Hindlimb muscle (tissue), 1 donor: ENCODE results near the gene PREP. TPM values are rescaled to one million over a fixed set of nuclear protein-coding genes. Genes with fewer than 3 reads are reported as not detected.
A peak's percentile ranks its signal among the peaks of the same experiment; 100 is the strongest.
"Not testable (repeated sequence)": the region's sequence is repeated elsewhere in the genome, so short reads cannot be mapped to it uniquely, and the experiment has no call there.

ENCODE experiments used
- DNase-seq: peaks from one replicate; pipeline ENCODE4 v3.0.0-alpha.2; 2013
- polyA plus RNA-seq: library from polyadenylated mRNA; unstranded; fragments of 120-200 nt; gene quantifications from one replicate; pipeline ENCODE4 v1.2.1, GENCODE V29; 2013; ENCODE audit not compliant: insufficient read length

Gene PREP
- polyA plus RNA-seq, 1 donor: 36.5 TPM

GRCh38 chr6:105338350-105338983, 64.4 kb downstream of the PREP start:
- not testable (repeated sequence) for DNase-seq

GRCh38 chr6:105336986-105337385, 65.9 kb downstream of the PREP start:
- peak; percentile 21 for DNase-seq

GRCh38 chr6:105332576-105332975, 70.3 kb downstream of the PREP start:
- no peak for DNase-seq

- no peak for DNase-seq
Measured at GRCh38 chr6:105331927-105332326, 71.0 kb downstream of the PREP start.

GRCh38 chr6:105330913-105331312, 72.0 kb downstream of the PREP start:
- DNase-seq: no peak

- no peak for DNase-seq
Measured at GRCh38 chr6:105330364-105330763, 72.5 kb downstream of the PREP start.

GRCh38 chr6:105326833-105327770, 75.8 kb downstream of the PREP start:
- no peak for DNase-seq

GRCh38 chr6:105326216-105326615, 76.7 kb downstream of the PREP start:
- no peak for DNase-seq

GRCh38 chr6:105324386-105324950, 78.4 kb downstream of the PREP start:
- no peak for DNase-seq

GRCh38 chr6:105322499-105323225, 80.2 kb downstream of the PREP start:
- no peak for DNase-seq

GRCh38 chr6:105321728-105322127, 81.2 kb downstream of the PREP start:
- DNase-seq: no peak

GRCh38 chr6:105321207-105321606, 81.7 kb downstream of the PREP start:
- no peak for DNase-seq

GRCh38 chr6:105320765-105321164, 82.1 kb downstream of the PREP start:
- no peak for DNase-seq

GRCh38 chr6:105320271-105320670, 82.6 kb downstream of the PREP start:
- no peak for DNase-seq

GRCh38 chr6:105319331-105319730, 83.6 kb downstream of the PREP start:
- no peak for DNase-seq

- DNase-seq: no peak
Measured at GRCh38 chr6:105318660-105319059, 84.2 kb downstream of the PREP start.

GRCh38 chr6:105317607-105318533, 85.0 kb downstream of the PREP start:
- no peak for DNase-seq

- DNase-seq: no peak
Measured at GRCh38 chr6:105313211-105313610, 89.7 kb downstream of the PREP start.

GRCh38 chr6:105310947-105311346, 91.9 kb downstream of the PREP start:
- DNase-seq: no peak

GRCh38 chr6:105310371-105310770, 92.5 kb downstream of the PREP start:
- no peak for DNase-seq

GRCh38 chr6:105308840-105309239, 94.0 kb downstream of the PREP start:
- no peak for DNase-seq

- DNase-seq: no peak
Measured at GRCh38 chr6:105305521-105305920, 97.4 kb downstream of the PREP start.
